Karpas-422 (cell line): ENCODE measurements around the gene LATS1. TPM values are rescaled to one million over a fixed set of nuclear protein-coding genes. Genes with fewer than 3 reads are reported as not detected.
A peak's percentile ranks its signal among the peaks of the same experiment; 100 is the strongest.
"Not testable (repeated sequence)": the region's sequence is repeated elsewhere in the genome, so short reads cannot be mapped to it uniquely, and the experiment has no call there.

Source experiments
- DNase-seq: peaks from one replicate; pipeline ENCODE4 v3.0.0-alpha.2; 2015
- H2AFZ ChIP-seq: fragments of 200-600 bp; sonication (generic); 2 replicates; pipeline ENCODE4 v1.6.1; 2014; ENCODE audit warnings: antibody characterized with exemption, low read length, mixed read lengths
- H3K27ac ChIP-seq: fragments of 200-600 bp; sonication (generic); 2 replicates; pipeline ENCODE4 v1.5.1; 2014; ENCODE audit warnings: mild to moderate bottlenecking, low read length, moderate library complexity
- H3K27me3 ChIP-seq: fragments of 200-600 bp; sonication (generic); 2 replicates; pipeline ENCODE4 v1.6.1; 2014; ENCODE audit warnings: low read length, mixed read lengths
- H3K36me3 ChIP-seq: fragments of 200-600 bp; sonication (generic); 2 replicates; pipeline ENCODE4 v1.6.1; 2014; ENCODE audit warnings: low read length, mixed read lengths; ENCODE audit not compliant: insufficient read depth
- H3K4me1 ChIP-seq: fragments of 200-600 bp; sonication (generic); 2 replicates; pipeline ENCODE4 v1.6.1; 2014; ENCODE audit warnings: mild to moderate bottlenecking, low read length, mixed read lengths
- H3K4me2 ChIP-seq: fragments of 200-600 bp; sonication (generic); 2 replicates; pipeline ENCODE4 v1.6.1; 2014; ENCODE audit warnings: low read length, low read depth, mild to moderate bottlenecking; ENCODE audit not compliant: poor library complexity, severe bottlenecking
- H3K4me3 ChIP-seq: fragments of 200-600 bp; sonication (generic); 2 replicates; pipeline ENCODE4 v1.5.1; 2014; ENCODE audit warnings: mild to moderate bottlenecking, antibody characterized with exemption, low read length, mixed read lengths
- H3K79me2 ChIP-seq: fragments of 200-600 bp; sonication (generic); 2 replicates; pipeline ENCODE4 v1.6.1; 2014; ENCODE audit warnings: mild to moderate bottlenecking, low read length, mixed read lengths
- H3K9ac ChIP-seq: fragments of 200-600 bp; sonication (generic); 2 replicates; pipeline ENCODE4 v1.6.0; 2014; ENCODE audit warnings: low read length
- H3K9me2 ChIP-seq: fragments of 200-600 bp; sonication (generic), shearing (Covaris generic); replicated peaks from 2 replicates; pipeline ENCODE4 v1.6.0; 2014; ENCODE audit warnings: mild to moderate bottlenecking, low read length, moderate library complexity; ENCODE audit not compliant: insufficient read depth
- H3K9me3 ChIP-seq: fragments of 300-700, 200-600 bp; sonication (generic); 2 replicates; pipeline ENCODE4 v1.6.1; 2014; ENCODE audit warnings: low read length, mixed read lengths
- H4K20me1 ChIP-seq: fragments of 200-600 bp; sonication (generic); 2 replicates; pipeline ENCODE4 v1.6.1; 2014; ENCODE audit warnings: mild to moderate bottlenecking, antibody characterized with exemption, low read length, low read depth; ENCODE audit not compliant: insufficient read depth
- total RNA-seq: library from RNA; depleted of rRNA; stranded (reverse); fragments of >200 nt; shearing (Covaris generic); gene quantifications from 2 replicates; pipeline ENCODE4 v1.2.3, GENCODE V29; 2014; ENCODE audit warnings: low replicate concordance

The LATS1 gene
- total RNA-seq, 1 experiment from 2014 or later = 29.7 TPM

GRCh38 chr6:149746147-149746946 is 28.4 kb upstream of the LATS1 start, which contains the start of gene NUP43:
Gene NUP43, minus strand, starts transcription at chr6:149746529. Its CDS starts 34 bp downstream, at chr6:149746495.
- Histone ChIP-seq H3K36me3 (peaks cover 14% of the 10 kb centered on the region; the same call in 1 of the 2 replicates), H3K27me3 (no peaks in the 10 kb centered on the region), H3K4me2 (peak within 1 kb of the TSS; percentile 95), H3K79me2 (peaks cover 53% of the 10 kb centered on the region), H3K9me3 (no peaks in the 10 kb centered on the region), H3K4me1 (peaks cover 26% of the 10 kb centered on the region), H4K20me1 (peaks cover 4% of the 10 kb centered on the region; the same call in 1 of the 2 replicates), H3K9me2 (no peaks in the 10 kb centered on the region), H3K4me3 (peak within 1 kb of the TSS; percentile 78), H2AFZ (peak within 1 kb of the TSS; percentile 55; the same call in 1 of the 2 replicates), H3K9ac (peak within 1 kb of the TSS; percentile 78), H3K27ac (peak within 1 kb of the TSS; percentile 23)
- peak; percentile 98 for DNase-seq

GRCh38 chr6:149745252-149745651 is 27.4 kb upstream of the LATS1 start:
- H3K4me3 ChIP-seq = peak overlapping the region; percentile 78
- not testable (repeated sequence) for H3K9me3 ChIP-seq, H3K27ac ChIP-seq, H4K20me1 ChIP-seq, DNase-seq, H3K9me2 ChIP-seq, H3K27me3 ChIP-seq, H2AFZ ChIP-seq
- peaks cover 18% of the 10 kb centered on the region for H3K4me1 ChIP-seq
- H3K79me2 ChIP-seq = peaks cover 42% of the 10 kb centered on the region
- H3K9ac ChIP-seq = peak overlapping the region; percentile 78
- peaks cover 14% of the 10 kb centered on the region; the same call in 1 of the 2 replicates for H3K36me3 ChIP-seq
- peak overlapping the region; percentile 95 for H3K4me2 ChIP-seq

- Histone ChIP-seq H4K20me1 (no peaks in the 10 kb centered on the region), H3K4me1 (no peaks in the 10 kb centered on the region), H3K9ac (no peak overlapping the region), H3K27me3 (no peaks in the 10 kb centered on the region), H3K36me3 (peaks cover 32% of the 10 kb centered on the region), H3K4me2 (no peak overlapping the region), H3K4me3 (no peak overlapping the region), H3K79me2 (0 out of 2 replicates have a peak, but pooled peaks cover 3% of the 10 kb centered on the region), H2AFZ (no peak overlapping the region), H3K27ac (no peak overlapping the region), H3K9me2 (no peaks in the 10 kb centered on the region), H3K9me3 (no peaks in the 10 kb centered on the region)
- no peak for DNase-seq
Observed at GRCh38 chr6:149734915-149735314, 17.0 kb upstream of the LATS1 start.

GRCh38 chr6:149733089-149733720 is 15.3 kb upstream of the LATS1 start:
- Histone ChIP-seq H2AFZ (no peak overlapping the region), H3K27me3 (no peaks in the 10 kb centered on the region), H3K9me3 (no peaks in the 10 kb centered on the region), H3K36me3 (peaks cover 36% of the 10 kb centered on the region), H4K20me1 (no peaks in the 10 kb centered on the region), H3K4me1 (no peaks in the 10 kb centered on the region), H3K79me2 (0 out of 2 replicates have a peak, but pooled peaks cover 3% of the 10 kb centered on the region), H3K27ac (no peak overlapping the region), H3K9me2 (no peaks in the 10 kb centered on the region), H3K4me2 (no peak overlapping the region), H3K4me3 (no peak overlapping the region), H3K9ac (no peak overlapping the region)
- DNase-seq = no peak

- H2AFZ ChIP-seq = no peak overlapping the region
Observed at GRCh38 chr6:149729824-149730223, 11.9 kb upstream of the LATS1 start.

GRCh38 chr6:149728499-149729234 is 10.8 kb upstream of the LATS1 start:
- Histone ChIP-seq H3K9ac (no peak overlapping the region), H3K4me2 (no peak overlapping the region), H3K36me3 (peaks cover 43% of the 10 kb centered on the region), H2AFZ (no peak overlapping the region), H3K27me3 (no peaks in the 10 kb centered on the region), H3K4me1 (no peaks in the 10 kb centered on the region), H4K20me1 (no peaks in the 10 kb centered on the region), H3K4me3 (no peak overlapping the region), H3K9me2 (no peaks in the 10 kb centered on the region), H3K79me2 (no peaks in the 10 kb centered on the region), H3K9me3 (no peaks in the 10 kb centered on the region), H3K27ac (no peak overlapping the region)
- DNase-seq = no peak

More at GRCh38 chr6:149729824-149730223, 11.9 kb upstream of the LATS1 start:
- no peaks in the 10 kb centered on the region for H3K4me1 ChIP-seq
- H3K9ac ChIP-seq = no peak overlapping the region
- H3K27me3 ChIP-seq = no peaks in the 10 kb centered on the region
- H3K79me2 ChIP-seq = no peaks in the 10 kb centered on the region
- H3K9me3 ChIP-seq = no peaks in the 10 kb centered on the region
- H3K9me2 ChIP-seq = no peaks in the 10 kb centered on the region
- H3K36me3 ChIP-seq = peaks cover 45% of the 10 kb centered on the region
- no peak for DNase-seq
- H4K20me1 ChIP-seq = no peaks in the 10 kb centered on the region
- H3K27ac ChIP-seq = no peak overlapping the region
- H3K4me3 ChIP-seq = no peak overlapping the region
- H3K4me2 ChIP-seq = no peak overlapping the region

- Histone ChIP-seq H3K79me2 (no peaks in the 10 kb centered on the region), H3K27me3 (no peaks in the 10 kb centered on the region), H3K27ac (no peak overlapping the region), H2AFZ (no peak overlapping the region), H3K4me1 (no peaks in the 10 kb centered on the region), H4K20me1 (no peaks in the 10 kb centered on the region), H3K4me3 (no peak overlapping the region), H3K4me2 (no peak overlapping the region), H3K9me2 (no peaks in the 10 kb centered on the region), H3K9ac (no peak overlapping the region), H3K36me3 (peaks cover 36% of the 10 kb centered on the region; the same call in 1 of the 2 replicates), H3K9me3 (no peaks in the 10 kb centered on the region)
- DNase-seq = no peak
Observed at GRCh38 chr6:149727793-149728498, 10.0 kb upstream of the LATS1 start.
